Measurements from ENCODE around the gene EPAS1. TPM values are rescaled to one million over a fixed set of nuclear protein-coding genes. Genes with fewer than 3 reads are reported as not detected.

EPAS1 gene
- total RNA-seq, 4 donors from 2014 or later, result 124 to 563 (median 182) TPM

- no peak for TF ChIP-seq CTCF (IDR thresholded peaks at IDR 0.05)
- no peak for TF ChIP-seq POLR2A (IDR thresholded peaks at IDR 0.05)
- Histone ChIP-seq H3K27me3 (no peaks in the 10 kb centered on the region), H3K4me3 (replicated peaks in 1 of 3) (no peak overlapping the region), H3K27ac (peak overlapping the region; percentile 57 to 88 (median 77)), H3K4me1 (peaks cover 43 to 72% of the 10 kb centered on the region in 2 donors), H3K9me3 (no peaks in the 10 kb centered on the region), H3K36me3 (no peaks in the 10 kb centered on the region)
- intact Hi-C loops (cut with DNase I), result no loop called here
- 33 to 51% methylated on average over 8 of the region's 8 CpGs for WGBS, 2 donors
- DNase-seq, result peak in 1 of 2 donors; percentile 27
These were observed 9.9 kb downstream of the EPAS1 start for GRCh38 chr2:46306988-46307655.

GRCh38 chr2:46308081-46308480, 10.9 kb downstream of the EPAS1 start:
- no peak overlapping the region for H3K4me3 ChIP-seq (replicated peaks in 1 of 3)

GRCh38 chr2:46308629-46309028, 11.4 kb downstream of the EPAS1 start:
- Histone ChIP-seq H3K27ac (peak overlapping the region in 2 of 3 donors; percentile 77 to 88), H3K27me3 (no peaks in the 10 kb centered on the region), H3K4me1 (peaks cover 43 to 77% of the 10 kb centered on the region in 2 donors), H3K9me3 (no peaks in the 10 kb centered on the region), H3K36me3 (no peaks in the 10 kb centered on the region), H3K4me3 (replicated peaks in 1 of 3) (no peak overlapping the region)
- 55 to 63% methylated on average over 3 of the region's 3 CpGs for WGBS, 2 donors
- no peak for TF ChIP-seq CTCF (IDR thresholded peaks at IDR 0.05)
- TF ChIP-seq POLR2A (IDR thresholded peaks at IDR 0.05), result no peak
- DNase-seq, result no peak
- intact Hi-C loops (cut with DNase I), result no loop called here

More at GRCh38 chr2:46308081-46308480, 10.9 kb downstream of the EPAS1 start:
- WGBS, 2 donors, result 62 to 73% methylated on average over 2 of the region's 2 CpGs
- Histone ChIP-seq H3K27me3 (no peaks in the 10 kb centered on the region), H3K27ac (peak overlapping the region in 2 of 3 donors; percentile 77 to 88), H3K36me3 (no peaks in the 10 kb centered on the region), H3K9me3 (no peaks in the 10 kb centered on the region), H3K4me1 (peaks cover 43 to 77% of the 10 kb centered on the region in 2 donors)
- DNase-seq, result no peak
- TF ChIP-seq POLR2A (IDR thresholded peaks at IDR 0.05) (no peak), CTCF (IDR thresholded peaks at IDR 0.05) (no peak)
- intact Hi-C loops (cut with DNase I), result no loop called here

GRCh38 chr2:46309052-46309953, 12.1 kb downstream of the EPAS1 start:
- no peak for DNase-seq
- H3K4me3 ChIP-seq (replicated peaks in 1 of 3), result no peak overlapping the region
- H3K27ac ChIP-seq, result peak overlapping the region in 1 of 3 donors; percentile 88
- peaks cover 43 to 82% of the 10 kb centered on the region in 2 donors for H3K4me1 ChIP-seq
- H3K27me3 ChIP-seq, result no peaks in the 10 kb centered on the region
- intact Hi-C loops (cut with DNase I), result no loop called here
- WGBS, 2 donors, result 85 to 90% methylated on average over 3 of the region's 3 CpGs
- H3K9me3 ChIP-seq, result no peaks in the 10 kb centered on the region
- TF ChIP-seq CTCF (IDR thresholded peaks at IDR 0.05) (no peak), POLR2A (IDR thresholded peaks at IDR 0.05) (no peak)
- H3K36me3 ChIP-seq, result no peaks in the 10 kb centered on the region

All from thyroid gland (tissue), 4 donors.